Chondrocyte (in vitro differentiated cells): ENCODE data around the gene BDNF. TPM values are rescaled to one million over a fixed set of nuclear protein-coding genes. Genes with fewer than 3 reads are reported as not detected.

ENCODE experiments used
- DNase-seq: peaks from one replicate; pipeline ENCODE4 v3.0.0; 2021; ENCODE audit warnings: mixed read lengths, low spot score
- H3K27ac Mint-ChIP-seq: one replicate; pipeline ENCODE4 v1.8.0; 2021; ENCODE audit warnings: mild to moderate bottlenecking, moderate library complexity, mixed read lengths; ENCODE audit not compliant: unreplicated experiment
- H3K27me3 Mint-ChIP-seq: 2 replicates; pipeline ENCODE4 v1.8.0; 2021; ENCODE audit warnings: low read depth, mixed read lengths
- H3K36me3 Mint-ChIP-seq: 2 replicates; pipeline ENCODE4 v1.8.0; 2021; ENCODE audit warnings: low read depth, mixed read lengths
- H3K4me1 Mint-ChIP-seq: 2 replicates; pipeline ENCODE4 v1.8.0; 2021; ENCODE audit warnings: low read depth, mild to moderate bottlenecking, mixed read lengths
- H3K4me3 Mint-ChIP-seq: one replicate; pipeline ENCODE4 v1.8.0; 2021; ENCODE audit warnings: mild to moderate bottlenecking, moderate library complexity, mixed read lengths; ENCODE audit not compliant: unreplicated experiment
- H3K9me3 Mint-ChIP-seq: 2 replicates; pipeline ENCODE4 v1.8.0; 2021; ENCODE audit warnings: low read depth, mixed read lengths
- CTCF ChIP-seq: fragments of 200-600 bp; sonication (generic); IDR thresholded peaks from 2 replicates; pipeline ENCODE4 v1.5.0; 2021; ENCODE audit warnings: antibody characterized with exemption, mild to moderate bottlenecking, moderate library complexity
- total RNA-seq: library from RNA; stranded (reverse); gene quantifications from 3 replicates; pipeline ENCODE4 v1.2.1, GENCODE V29; 2021

The BDNF gene
- total RNA-seq, 1 donor from 2014 or later: 4.1 TPM

- peaks cover 4% of the 10 kb centered on the region for H3K36me3 Mint-ChIP-seq
- no peak for DNase-seq
These were observed 36.9 kb downstream of the BDNF start for GRCh38 chr11:27663326-27663725.

GRCh38 chr11:27660171-27660570, 40.1 kb downstream of the BDNF start:
- Mint-ChIP-seq H3K9me3 (peaks cover 2% of the 10 kb centered on the region), H3K4me1 (peaks cover 3% of the 10 kb centered on the region), H3K36me3 (peaks cover 10% of the 10 kb centered on the region), H3K27ac (no peak overlapping the region), H3K27me3 (no peaks in the 10 kb centered on the region), H3K4me3 (no peak overlapping the region)
- TF ChIP-seq CTCF: no peak
- no peak for DNase-seq

More at GRCh38 chr11:27663326-27663725, 36.9 kb downstream of the BDNF start:
- peaks cover 3% of the 10 kb centered on the region for H3K4me1 Mint-ChIP-seq
- TF ChIP-seq CTCF: no peak
- H3K9me3 Mint-ChIP-seq: peaks cover 16% of the 10 kb centered on the region
- no peaks in the 10 kb centered on the region for H3K27me3 Mint-ChIP-seq
- H3K27ac Mint-ChIP-seq: no peak overlapping the region
- H3K4me3 Mint-ChIP-seq: no peak overlapping the region

- Mint-ChIP-seq H3K9me3 (peaks cover 2% of the 10 kb centered on the region), H3K36me3 (peaks cover 10% of the 10 kb centered on the region), H3K4me3 (no peak overlapping the region), H3K27me3 (no peaks in the 10 kb centered on the region), H3K27ac (no peak overlapping the region), H3K4me1 (peaks cover 3% of the 10 kb centered on the region)
- no peak for TF ChIP-seq CTCF
- DNase-seq: no peak
These were observed 41.6 kb downstream of the BDNF start for GRCh38 chr11:27658535-27659236.

GRCh38 chr11:27656806-27657483, 43.3 kb downstream of the BDNF start:
- DNase-seq: no peak
- Mint-ChIP-seq H3K36me3 (peaks cover 10% of the 10 kb centered on the region), H3K9me3 (peaks cover 2% of the 10 kb centered on the region), H3K27ac (no peak overlapping the region), H3K4me3 (no peak overlapping the region), H3K27me3 (no peaks in the 10 kb centered on the region), H3K4me1 (no peaks in the 10 kb centered on the region)
- TF ChIP-seq CTCF: no peak

- Mint-ChIP-seq H3K4me3 (no peak overlapping the region), H3K27ac (no peak overlapping the region)
- TF ChIP-seq CTCF: no peak
These were observed 43.9 kb downstream of the BDNF start for GRCh38 chr11:27656320-27656719.

More at GRCh38 chr11:27656320-27656719, 43.9 kb downstream of the BDNF start:
- H3K9me3 Mint-ChIP-seq: peaks cover 2% of the 10 kb centered on the region
- H3K4me1 Mint-ChIP-seq: no peaks in the 10 kb centered on the region
- H3K36me3 Mint-ChIP-seq: peaks cover 10% of the 10 kb centered on the region
- no peak for DNase-seq
- H3K27me3 Mint-ChIP-seq: no peaks in the 10 kb centered on the region
